HG03066 (cell line): ENCODE results near the gene ELFN1.

Experiments used
- ATAC-seq: cut with Tn5 transposase; IDR thresholded peaks from one replicate; pipeline ENCODE4 v1.9.1; 2021; ENCODE audit warnings: low read depth; ENCODE audit not compliant: unreplicated experiment

ELFN1 gene

DNA sequence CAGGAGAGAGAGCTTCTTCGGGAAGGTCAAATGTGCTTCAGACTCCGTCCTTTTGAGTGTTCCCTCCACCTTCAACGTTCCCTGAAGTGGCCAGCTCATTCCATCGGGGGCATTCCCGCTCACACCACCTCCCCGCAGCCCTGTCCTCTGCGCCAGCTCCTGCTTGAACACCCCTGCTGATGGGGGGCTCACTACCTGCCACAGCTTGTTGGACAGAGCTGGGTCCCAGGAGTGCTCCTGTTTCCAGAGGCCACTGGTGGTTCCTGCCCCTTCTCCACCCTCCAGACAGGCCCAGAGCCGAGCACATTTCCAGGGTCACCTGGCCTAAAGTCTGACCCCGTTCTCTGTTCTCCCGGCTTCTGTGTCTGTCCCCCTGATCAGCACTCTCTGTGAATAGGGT lies 67.4 kb downstream of the ELFN1 start:
- no peak for ATAC-seq

DNA sequence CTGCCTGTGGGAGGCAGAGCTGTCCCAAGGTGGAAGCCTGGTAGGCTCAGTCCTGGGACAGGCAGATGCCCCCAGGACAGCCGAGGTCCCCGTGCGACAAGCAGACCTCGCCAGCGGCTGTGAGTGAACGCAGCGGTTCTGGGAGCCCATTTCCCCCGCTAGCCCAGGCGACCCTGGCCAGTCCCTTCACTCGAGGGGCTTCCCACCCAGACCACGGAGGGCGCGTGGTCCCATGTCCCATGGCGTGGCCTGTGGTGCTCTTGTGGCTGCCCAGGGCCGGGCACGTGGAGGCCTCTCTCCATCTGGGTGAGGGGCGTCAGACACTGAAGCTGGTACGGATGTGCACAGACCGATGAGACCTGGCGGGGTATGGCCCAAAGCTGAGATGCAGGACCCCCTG lies 67.9 kb downstream of the ELFN1 start:
- no peak for ATAC-seq

DNA sequence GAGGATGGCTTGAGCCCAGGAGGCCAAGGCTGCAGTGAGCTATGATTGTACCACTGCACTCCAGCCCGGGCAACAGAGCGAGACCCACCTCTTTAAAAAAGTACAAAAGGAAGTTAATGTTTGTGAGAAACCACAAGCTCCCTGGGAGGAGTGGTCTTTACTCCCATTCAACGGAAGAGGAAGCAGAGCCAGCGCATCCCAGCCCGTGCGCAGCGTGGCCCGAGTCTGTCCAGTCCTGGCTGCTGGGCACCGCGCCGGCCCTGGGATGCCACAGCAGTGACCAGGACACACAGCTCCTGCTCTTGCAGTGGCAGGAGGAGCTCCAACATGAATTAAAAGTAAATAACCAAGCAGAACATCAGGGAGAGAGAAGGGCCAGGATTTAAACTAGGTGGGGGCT lies 68.4 kb downstream of the ELFN1 start:
- no peak for ATAC-seq

DNA sequence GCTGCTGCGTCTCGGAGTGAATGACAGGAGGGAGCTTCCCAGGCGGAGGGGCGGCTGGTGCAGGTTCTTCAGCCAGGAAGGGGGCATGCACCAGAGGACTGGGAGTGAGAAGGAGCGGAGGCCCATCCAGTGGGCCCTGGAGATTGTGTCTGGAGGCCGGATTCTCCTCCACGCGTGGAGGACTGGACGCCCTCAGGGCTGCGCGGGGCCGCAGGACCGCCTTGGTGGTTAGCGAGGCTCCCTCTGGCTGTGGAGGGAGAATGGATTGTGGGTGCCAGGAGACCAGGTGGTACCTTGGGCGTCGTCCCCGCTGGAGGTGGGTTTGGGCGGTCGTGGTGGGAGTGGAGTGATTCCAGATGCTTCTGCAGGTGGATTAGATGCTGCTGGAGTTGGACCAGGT lies 68.9 kb downstream of the ELFN1 start:
- no peak for ATAC-seq

- no peak for ATAC-seq
Observed at GRCh38 chr7:1739593-1739992, 69.5 kb downstream of the ELFN1 start.

GRCh38 chr7:1740214-1740613 lies 70.1 kb downstream of the ELFN1 start:
- no peak for ATAC-seq

- no peak for ATAC-seq
Observed at GRCh38 chr7:1741246-1741645, 71.2 kb downstream of the ELFN1 start.

GRCh38 chr7:1741751-1742554 lies 71.9 kb downstream of the ELFN1 start:
- no peak for ATAC-seq

DNA sequence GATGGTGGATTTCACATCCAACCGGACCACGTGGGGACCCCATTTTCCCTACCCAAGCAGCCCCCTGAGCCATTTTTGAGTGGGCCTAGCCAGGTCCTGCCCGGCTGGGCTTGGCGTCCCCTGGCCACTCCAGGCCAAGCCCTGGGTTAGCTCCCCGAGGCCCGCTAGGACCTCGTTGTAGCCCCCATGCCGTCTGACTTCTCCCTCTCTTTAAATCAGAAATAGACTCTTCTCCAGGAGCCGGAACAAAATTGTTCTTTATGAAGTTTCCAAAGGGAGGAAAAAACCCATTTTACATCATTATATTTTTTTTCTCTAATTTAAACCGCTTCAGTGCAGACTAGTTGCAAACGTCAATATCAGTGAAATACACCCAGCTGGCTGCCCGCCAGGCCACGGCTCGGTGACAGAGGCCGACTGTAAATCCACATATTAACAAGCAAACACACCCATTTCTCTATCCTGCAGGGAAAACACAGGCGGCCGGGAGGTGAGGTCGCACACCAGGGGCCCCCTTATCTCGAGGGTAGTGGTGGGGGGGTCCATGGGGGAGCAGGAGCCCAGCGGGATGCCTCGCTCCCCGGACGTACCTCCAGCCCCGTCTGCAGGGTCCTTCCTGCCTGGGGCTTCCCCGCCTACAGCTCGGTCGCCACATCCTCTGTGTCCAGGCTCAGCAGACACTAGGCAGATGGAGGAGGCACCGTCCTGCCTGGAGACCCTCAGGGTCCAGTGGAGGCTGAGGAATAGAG lies 72.7 kb downstream of the ELFN1 start:
- ATAC-seq, result no peak

GRCh38 chr7:1743481-1744230 lies 73.6 kb downstream of the ELFN1 start:
- ATAC-seq, result no peak

GRCh38 chr7:1744296-1745017 lies 74.4 kb downstream of the ELFN1 start:
- no peak for ATAC-seq

DNA sequence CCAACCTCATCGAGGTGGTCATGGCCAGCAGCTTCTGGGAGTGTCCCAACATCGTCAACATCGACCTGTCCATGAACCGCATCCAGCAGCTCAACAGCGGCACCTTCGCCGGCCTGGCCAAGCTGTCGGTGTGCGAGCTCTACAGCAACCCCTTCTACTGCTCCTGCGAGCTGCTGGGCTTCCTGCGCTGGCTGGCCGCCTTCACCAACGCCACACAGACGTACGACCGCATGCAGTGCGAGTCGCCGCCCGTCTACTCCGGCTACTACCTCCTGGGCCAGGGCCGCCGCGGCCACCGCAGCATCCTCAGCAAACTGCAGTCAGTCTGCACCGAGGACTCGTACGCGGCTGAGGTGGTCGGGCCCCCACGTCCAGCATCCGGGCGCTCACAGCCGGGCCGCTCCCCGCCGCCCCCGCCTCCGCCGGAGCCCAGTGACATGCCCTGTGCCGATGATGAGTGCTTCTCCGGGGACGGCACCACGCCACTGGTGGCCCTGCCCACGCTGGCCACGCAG lies 75.0 kb downstream of the ELFN1 start:
- no peak for ATAC-seq

- ATAC-seq, result no peak
Observed at GRCh38 chr7:1745576-1746490, 75.8 kb downstream of the ELFN1 start.

DNA sequence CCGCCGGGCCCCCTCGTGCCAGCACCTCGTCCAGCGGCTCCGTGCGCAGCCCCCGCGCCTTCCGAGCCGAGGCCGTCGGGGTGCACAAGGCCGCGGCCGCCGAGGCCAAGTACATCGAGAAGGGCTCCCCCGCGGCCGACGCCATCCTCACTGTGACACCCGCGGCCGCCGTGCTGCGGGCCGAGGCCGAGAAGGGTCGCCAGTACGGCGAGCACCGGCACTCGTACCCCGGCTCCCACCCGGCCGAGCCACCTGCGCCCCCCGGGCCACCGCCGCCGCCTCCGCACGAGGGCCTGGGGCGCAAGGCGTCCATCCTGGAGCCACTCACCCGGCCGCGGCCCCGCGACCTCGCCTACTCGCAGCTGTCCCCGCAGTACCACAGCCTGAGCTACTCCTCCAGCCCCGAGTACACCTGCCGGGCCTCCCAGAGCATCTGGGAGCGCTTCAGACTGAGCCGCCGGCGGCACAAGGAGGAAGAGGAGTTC lies 76.5 kb downstream of the ELFN1 start:
- ATAC-seq, result no peak

DNA sequence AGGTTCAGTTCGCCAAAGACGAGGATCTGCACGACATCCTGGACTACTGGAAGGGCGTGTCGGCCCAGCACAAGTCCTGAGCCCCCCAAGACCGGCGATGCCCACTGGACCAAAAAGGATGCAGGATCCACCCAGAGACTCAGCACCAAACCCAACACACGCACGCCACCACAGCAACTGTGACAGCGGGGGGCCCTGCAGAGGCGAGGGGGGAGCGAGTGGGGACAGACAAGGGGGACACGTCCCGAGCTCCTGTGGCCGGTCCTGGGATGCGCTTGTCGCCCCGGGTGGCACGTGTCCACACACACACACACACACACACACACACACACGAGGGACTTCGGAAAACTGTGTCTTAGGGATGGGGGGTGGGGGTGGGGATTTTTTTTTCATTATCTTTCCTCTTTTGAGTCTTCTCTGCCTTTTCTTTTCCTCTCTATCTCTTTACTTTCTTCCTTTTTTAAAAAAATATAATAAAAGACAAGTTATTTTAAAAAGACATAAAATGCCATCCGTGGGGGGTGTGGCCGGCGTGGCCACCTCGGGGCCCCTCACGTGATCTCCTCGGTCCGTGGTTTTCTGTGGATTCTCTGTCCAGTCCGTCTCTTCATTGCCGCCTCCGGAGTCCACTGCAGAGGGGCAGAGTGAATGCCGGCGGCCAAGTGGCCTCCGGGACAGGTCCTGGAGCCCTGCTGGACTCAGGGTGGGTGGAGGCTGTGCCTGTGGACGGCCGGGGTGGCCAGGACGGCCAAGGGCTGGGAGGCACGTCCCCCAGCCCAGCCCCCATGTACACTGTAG lies 77.1 kb downstream of the ELFN1 start:
- no peak for ATAC-seq

DNA sequence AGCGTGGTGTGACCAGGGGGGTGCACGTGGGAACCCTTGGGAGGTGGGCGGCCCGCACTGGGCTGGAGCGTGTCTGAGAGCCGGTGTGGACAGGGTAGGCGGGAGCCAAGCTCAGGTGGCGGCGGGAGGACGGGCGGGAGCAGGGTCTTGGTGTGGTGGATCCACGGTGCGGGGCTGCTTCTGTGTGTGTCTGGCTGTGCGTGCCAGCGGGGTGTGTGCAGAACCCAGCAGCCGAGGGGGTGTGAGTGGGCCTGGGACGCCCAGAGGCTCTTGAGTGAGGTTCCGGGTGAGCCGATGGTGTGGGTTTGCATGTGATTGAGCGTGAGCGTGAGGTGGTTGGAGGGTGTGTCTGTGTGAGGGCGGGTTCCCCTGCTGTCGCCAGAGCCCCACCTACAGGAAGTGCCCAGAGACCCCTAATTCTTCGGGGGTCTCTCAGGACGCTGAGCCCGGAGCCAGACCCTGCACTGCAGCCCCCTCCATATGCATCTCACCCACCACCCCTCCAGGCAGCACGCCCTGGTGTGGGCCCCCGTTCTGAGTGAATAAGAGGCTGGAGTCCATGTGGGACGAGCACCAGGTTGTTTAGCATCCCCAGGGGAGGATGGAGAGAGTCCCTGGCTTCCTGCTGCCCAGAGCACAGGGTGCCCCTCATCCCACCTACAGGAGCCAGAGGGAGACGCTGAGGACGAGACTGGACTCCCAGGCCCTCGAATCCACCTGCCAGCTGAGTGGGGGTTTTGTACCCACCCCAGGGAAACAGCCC lies 78.2 kb downstream of the ELFN1 start:
- ATAC-seq, result no peak

GRCh38 chr7:1748839-1749173 lies 78.7 kb downstream of the ELFN1 start:
- no peak for ATAC-seq

GRCh38 chr7:1749351-1749863 lies 79.3 kb downstream of the ELFN1 start:
- ATAC-seq, result no peak
